DMS53 (cell line): ENCODE data around the gene APOBEC3H.
A peak's percentile ranks its signal among the peaks of the same experiment; 100 is the strongest.

Source experiments
- DNase-seq: peaks from one replicate; lab custom pipeline; 2025; lab: John Stamatoyannopoulos, UW

The APOBEC3H gene

GRCh38 chr22:39081016-39081415, 16.0 kb upstream of the APOBEC3H start:
- no peak for DNase-seq

GRCh38 chr22:39081598-39081997, 15.4 kb upstream of the APOBEC3H start:
- DNase-seq: no peak

- no peak for DNase-seq
Observed at GRCh38 chr22:39083212-39084165, 13.6 kb upstream of the APOBEC3H start.

GRCh38 chr22:39084666-39085065, 12.4 kb upstream of the APOBEC3H start:
- DNase-seq: no peak

GRCh38 chr22:39087098-39087497, 9.9 kb upstream of the APOBEC3H start:
- DNase-seq: no peak

- peak; percentile 63 for DNase-seq
Observed at GRCh38 chr22:39087881-39088684, 9.0 kb upstream of the APOBEC3H start.

- DNase-seq: no peak
Observed at GRCh38 chr22:39088685-39089032, 8.4 kb upstream of the APOBEC3H start.

GRCh38 chr22:39089928-39090327, 7.1 kb upstream of the APOBEC3H start:
- no peak for DNase-seq

GRCh38 chr22:39090426-39091064, 6.5 kb upstream of the APOBEC3H start:
- DNase-seq: no peak

- DNase-seq: no peak
Observed at GRCh38 chr22:39091126-39092081, 5.6 kb upstream of the APOBEC3H start.

GRCh38 chr22:39092111-39092862, 4.8 kb upstream of the APOBEC3H start:
- DNase-seq: no peak

GRCh38 chr22:39094717-39095389, 2.2 kb upstream of the APOBEC3H start:
- DNase-seq: no peak

- no peak for DNase-seq
Observed at GRCh38 chr22:39095971-39096370, 1.1 kb upstream of the APOBEC3H start.

- no peak for DNase-seq
Observed at GRCh38 chr22:39098026-39098425, 982 bp downstream of the APOBEC3H start.

- DNase-seq: no peak
Observed at GRCh38 chr22:39098576-39098975, 1.5 kb downstream of the APOBEC3H start.

GRCh38 chr22:39101226-39101625, 4.2 kb downstream of the APOBEC3H start:
- DNase-seq: no peak

- DNase-seq: no peak
Observed at GRCh38 chr22:39103431-39103830, 6.4 kb downstream of the APOBEC3H start.

- DNase-seq: no peak
Observed at GRCh38 chr22:39106326-39106725, 9.3 kb downstream of the APOBEC3H start.

GRCh38 chr22:39108487-39108886, 11.4 kb downstream of the APOBEC3H start:
- DNase-seq: no peak

GRCh38 chr22:39109361-39109760, 12.3 kb downstream of the APOBEC3H start:
- DNase-seq: no peak
